ENCODE data around the gene CPPED1.
"Not testable (repeated sequence)": the region's sequence is repeated elsewhere in the genome, so short reads cannot be mapped to it uniquely, and the experiment has no call there.

The CPPED1 gene

DNA sequence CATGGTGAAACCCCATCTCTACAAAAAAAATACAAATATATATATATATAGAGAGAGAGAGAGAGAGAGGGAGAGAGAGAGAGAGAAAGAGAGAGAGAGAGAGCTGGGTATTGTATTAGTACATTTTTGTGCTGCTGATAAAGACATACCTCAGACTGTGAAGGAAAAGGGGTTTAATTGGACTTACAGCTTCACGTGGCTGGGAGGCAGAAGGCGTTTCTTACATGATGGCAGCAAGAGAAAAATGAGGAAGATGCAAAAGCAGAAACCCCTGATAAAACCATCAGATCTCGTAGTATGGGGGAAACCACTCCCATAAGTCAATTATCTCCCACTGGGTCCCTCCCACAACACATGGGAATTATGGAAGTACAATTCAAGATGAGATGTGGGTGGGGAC is 37.5 kb downstream of the CPPED1 start:
- DNase-seq, result not testable (repeated sequence)

- DNase-seq, result no peak
These were observed 38.7 kb downstream of the CPPED1 start for GRCh38 chr16:12764813-12765488.

DNA sequence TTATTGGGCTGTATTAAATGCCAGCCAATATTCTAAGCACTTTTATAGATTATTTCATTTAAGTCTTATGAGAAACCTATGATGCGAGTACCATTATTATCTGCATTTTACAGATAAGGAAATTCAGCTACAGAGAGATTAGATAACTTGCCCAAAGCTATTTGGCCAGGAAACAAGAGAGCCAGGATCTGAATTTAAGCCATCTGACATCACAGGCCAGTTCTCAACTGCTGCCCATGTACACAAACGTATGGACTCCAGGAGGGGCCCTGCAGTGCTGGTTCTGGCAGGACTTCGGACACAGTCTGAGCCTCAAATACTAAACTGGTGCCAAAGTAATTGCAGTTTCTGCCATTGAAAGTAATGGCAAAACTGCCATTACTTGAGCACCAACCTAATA is 40.2 kb downstream of the CPPED1 start:
- no peak for DNase-seq

- DNase-seq, result no peak
These were observed 42.7 kb downstream of the CPPED1 start for GRCh38 chr16:12760819-12761611.

DNA sequence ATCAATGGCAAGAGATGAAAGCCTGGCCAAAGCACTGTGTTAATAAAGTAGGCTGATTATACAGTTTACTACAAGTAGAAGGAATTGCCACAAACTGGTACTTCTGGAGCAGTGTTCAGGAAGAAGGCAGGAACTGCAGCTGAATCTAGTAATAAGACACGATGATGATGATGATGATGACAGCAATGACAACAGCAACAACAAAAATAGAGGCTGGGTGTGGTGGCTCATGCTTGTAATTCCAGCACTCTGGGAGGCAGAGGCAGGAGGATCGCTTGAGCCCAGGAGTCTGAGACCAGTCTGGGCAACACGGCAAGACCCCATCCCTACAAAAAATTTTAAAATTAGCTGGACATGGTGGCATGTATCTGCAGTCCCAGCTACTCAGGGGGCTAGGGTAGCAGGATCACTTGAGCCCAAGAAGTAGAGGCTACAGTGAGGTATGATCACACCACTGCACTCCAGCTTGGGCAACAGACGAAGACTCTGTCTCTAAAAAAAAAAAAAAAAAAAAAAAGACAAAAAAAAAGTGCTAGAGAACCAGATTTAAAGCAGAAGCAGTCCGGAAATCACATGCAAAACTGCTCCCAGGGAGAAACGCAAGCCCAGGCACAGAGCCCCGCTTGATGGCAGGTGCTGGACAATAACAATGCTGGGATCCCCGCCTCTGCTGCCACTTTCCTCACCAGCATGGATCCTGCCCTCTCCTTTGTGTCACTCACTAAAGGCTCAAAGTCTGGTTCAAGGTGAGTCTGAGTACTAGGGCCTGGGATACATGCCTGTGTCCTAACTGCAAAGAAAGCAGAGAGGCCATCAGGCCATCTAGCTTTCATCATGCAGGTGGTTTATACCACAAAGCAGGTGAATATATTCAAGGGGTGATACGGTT is 44.8 kb downstream of the CPPED1 start:
- no peak for DNase-seq

DNA sequence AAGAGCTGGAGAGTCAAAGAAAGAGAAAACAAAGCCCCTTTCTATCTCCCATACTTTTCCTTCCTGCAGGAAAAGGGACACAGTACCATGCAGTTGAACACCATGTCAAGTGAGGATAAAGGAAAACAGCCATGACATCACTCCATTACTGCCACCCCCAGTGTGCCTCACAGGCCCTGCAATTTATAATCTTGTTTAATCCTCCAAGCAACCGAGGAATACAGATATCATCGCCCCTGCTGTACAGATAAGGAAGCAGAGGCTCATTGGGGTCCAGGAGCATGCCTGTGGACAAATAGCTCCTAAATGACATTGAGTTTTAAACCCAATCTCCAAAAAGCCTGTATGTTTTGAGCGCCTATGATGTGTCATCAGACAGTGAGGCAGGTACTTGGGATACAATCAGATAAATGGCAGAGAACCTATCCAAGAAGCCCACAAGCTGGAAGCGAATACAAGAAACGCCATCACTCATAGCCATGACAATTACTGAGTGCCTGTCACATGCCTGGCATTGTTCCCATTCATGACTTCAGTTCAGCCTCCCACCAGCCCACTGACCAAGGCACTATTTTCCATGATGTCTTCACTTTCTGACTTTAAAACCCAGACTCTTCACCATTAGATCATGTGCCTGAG is 45.5 kb downstream of the CPPED1 start:
- DNase-seq, result no peak

GRCh38 chr16:12757546-12757945 is 46.1 kb downstream of the CPPED1 start:
- DNase-seq, result no peak

- no peak for DNase-seq
These were observed 48.7 kb downstream of the CPPED1 start for GRCh38 chr16:12754824-12755543.

GRCh38 chr16:12753203-12754023 is 50.3 kb downstream of the CPPED1 start:
- DNase-seq, result no peak

GRCh38 chr16:12752159-12752558 is 51.5 kb downstream of the CPPED1 start:
- no peak for DNase-seq

- peak; percentile 33 to 47 for DNase-seq
These were observed 53.2 kb downstream of the CPPED1 start for GRCh38 chr16:12750554-12750918.

DNA sequence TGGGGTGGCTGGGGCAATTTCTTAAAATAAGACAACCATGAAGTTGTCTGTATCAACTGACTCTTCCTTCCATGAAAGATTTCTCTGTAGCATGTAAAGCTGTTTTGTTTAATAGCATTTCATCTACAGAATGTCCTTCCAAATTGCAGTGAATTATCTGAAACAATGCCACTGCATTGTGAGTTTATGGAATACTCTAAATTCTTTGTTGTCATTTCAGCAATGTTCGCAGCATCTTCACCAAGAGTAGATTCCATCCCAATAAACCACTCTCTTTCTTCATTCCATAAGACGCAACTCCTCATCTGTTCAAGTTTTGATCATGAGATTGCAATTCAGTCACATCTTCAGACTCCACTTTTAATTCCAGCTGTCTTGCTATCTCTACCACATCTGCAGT is 54.6 kb downstream of the CPPED1 start:
- no peak for DNase-seq

GRCh38 chr16:12747827-12748226 is 55.9 kb downstream of the CPPED1 start:
- DNase-seq, result no peak

DNA sequence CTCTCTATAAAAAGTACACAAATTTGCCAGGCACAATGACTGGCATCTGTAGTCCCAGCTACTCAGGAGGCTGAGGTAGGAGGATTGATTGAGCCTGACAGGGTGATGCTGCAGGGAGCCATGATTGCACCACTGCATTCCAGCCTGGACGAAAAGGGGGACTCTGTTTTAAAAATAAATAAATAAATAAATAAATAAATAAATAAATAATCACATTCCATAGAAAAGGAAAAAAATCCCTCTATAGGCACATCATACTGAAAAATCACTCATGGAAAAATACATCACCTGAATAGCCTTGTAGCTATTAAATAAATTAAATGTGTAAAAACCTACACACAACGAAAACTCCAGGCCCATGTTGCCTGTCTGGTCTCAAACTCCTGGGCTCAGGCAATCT is 56.4 kb downstream of the CPPED1 start:
- no peak for DNase-seq

DNA sequence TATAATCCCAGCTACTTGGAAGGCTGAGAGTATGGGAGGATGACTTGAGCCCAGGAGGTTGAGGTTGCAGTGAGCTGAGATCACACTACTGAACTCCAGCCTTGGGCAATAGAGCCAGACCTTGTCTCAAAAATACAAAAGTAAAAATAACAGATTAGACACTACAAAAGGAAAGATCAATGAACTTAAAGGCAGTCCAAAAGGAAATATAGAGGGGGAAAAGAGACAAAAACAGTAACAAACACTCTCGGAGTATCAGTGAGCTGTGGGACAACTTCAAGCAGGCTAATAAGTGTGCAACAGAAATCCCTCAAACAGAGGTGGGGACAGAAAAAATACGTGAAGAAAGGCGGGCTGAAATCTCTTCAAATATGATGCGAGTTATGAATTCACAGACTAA is 58.8 kb downstream of the CPPED1 start:
- DNase-seq, result no peak

DNA sequence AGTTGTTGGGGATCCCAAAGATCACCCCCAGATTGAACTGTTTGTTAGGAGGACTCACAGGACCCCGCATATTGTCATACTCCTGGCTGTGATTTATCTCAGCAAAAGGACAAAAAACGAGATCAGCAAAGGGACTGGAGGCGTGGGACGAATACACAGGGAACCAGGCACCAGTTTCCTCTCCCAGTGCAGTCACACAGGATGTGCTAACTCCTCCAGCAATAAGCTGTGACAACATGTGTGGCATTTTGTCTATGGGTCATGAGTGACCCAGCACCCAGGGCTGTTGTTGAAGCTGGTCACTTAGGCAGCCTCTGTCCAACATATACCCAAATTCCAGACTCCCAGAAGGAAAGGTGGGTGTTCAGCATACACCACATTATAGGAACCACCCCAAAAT is 60.9 kb downstream of the CPPED1 start:
- no peak for DNase-seq

- no peak for DNase-seq
These were observed 62.6 kb downstream of the CPPED1 start for GRCh38 chr16:12740986-12741610.

- DNase-seq, result no peak
These were observed 63.9 kb downstream of the CPPED1 start for GRCh38 chr16:12739738-12740137.

- no peak for DNase-seq
These were observed 66.1 kb downstream of the CPPED1 start for GRCh38 chr16:12737563-12737962.

DNA sequence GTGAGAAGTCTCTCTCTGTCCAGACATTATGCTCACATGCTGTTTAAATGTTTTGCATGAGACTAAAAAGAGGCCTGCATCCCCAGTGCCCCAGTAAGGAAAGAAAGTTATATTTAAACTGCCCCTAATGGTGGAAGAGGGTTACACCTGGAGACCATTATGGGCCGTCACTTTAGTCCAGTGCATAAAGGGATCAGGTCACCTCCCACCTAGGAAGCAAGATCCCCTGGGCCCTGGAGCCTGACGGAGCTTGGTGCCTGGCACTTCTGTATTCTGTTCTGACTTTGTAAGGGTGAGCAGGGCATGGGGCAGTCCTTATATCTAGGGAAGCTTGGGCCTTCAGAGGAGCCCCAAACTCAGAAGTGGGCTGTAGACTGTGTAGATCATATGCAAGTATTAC is 67.9 kb downstream of the CPPED1 start:
- DNase-seq, result no peak

- DNase-seq, result no peak
These were observed 71.1 kb downstream of the CPPED1 start for GRCh38 chr16:12732600-12732999.
